Smooth muscle cell of the brain vasculature (primary cell): ENCODE results near the gene DDN.

ENCODE experiments used
- DNase-seq: peaks from one replicate; pipeline ENCODE4 v3.0.0-alpha.2; 2012; ENCODE audit warnings: low read depth, low spot score

The DDN gene

GRCh38 chr12:49031573-49032161, 32.5 kb upstream of the DDN start:
- DNase-seq, result no peak

- no peak for DNase-seq
These were observed 31.8 kb upstream of the DDN start for GRCh38 chr12:49030714-49031572.

- no peak for DNase-seq
These were observed 30.9 kb upstream of the DDN start for GRCh38 chr12:49030119-49030518.

- DNase-seq, result no peak
These were observed 29.6 kb upstream of the DDN start for GRCh38 chr12:49028666-49029275.

GRCh38 chr12:49027846-49028555, 28.8 kb upstream of the DDN start:
- DNase-seq, result no peak

- no peak for DNase-seq
These were observed 27.7 kb upstream of the DDN start for GRCh38 chr12:49026678-49027480.

GRCh38 chr12:49026101-49026500, 26.9 kb upstream of the DDN start:
- DNase-seq, result no peak

GRCh38 chr12:49025463-49025862, 26.3 kb upstream of the DDN start:
- no peak for DNase-seq

GRCh38 chr12:49024543-49024942, 25.4 kb upstream of the DDN start:
- DNase-seq, result no peak

- no peak for DNase-seq
These were observed 24.6 kb upstream of the DDN start for GRCh38 chr12:49023812-49024211.

GRCh38 chr12:49022558-49023178, 23.5 kb upstream of the DDN start:
- no peak for DNase-seq

GRCh38 chr12:49021292-49021915, 22.2 kb upstream of the DDN start:
- DNase-seq, result no peak

- no peak for DNase-seq
These were observed 21.3 kb upstream of the DDN start for GRCh38 chr12:49020441-49020840.

- DNase-seq, result no peak
These were observed 20.5 kb upstream of the DDN start for GRCh38 chr12:49019443-49020324.

- DNase-seq, result no peak
These were observed 19.9 kb upstream of the DDN start for GRCh38 chr12:49019120-49019430.

- peak; percentile 95 for DNase-seq
These were observed 19.3 kb upstream of the DDN start, which contains the start of gene PRKAG1 for GRCh38 chr12:49018261-49019119. TSS of gene PRKAG1 (minus strand) at chr12:49018776. CDS start at chr12:49018740, 36 bp downstream.

GRCh38 chr12:49017891-49018260, 18.7 kb upstream of the DDN start:
- no peak for DNase-seq

- DNase-seq, result no peak
These were observed 16.0 kb upstream of the DDN start for GRCh38 chr12:49015196-49015595.

GRCh38 chr12:49014547-49014946, 15.4 kb upstream of the DDN start:
- DNase-seq, result no peak
